Lower leg skin (tissue), 4 donors: Measurements from ENCODE around the gene FNDC3A. TPM values are rescaled to one million over a fixed set of nuclear protein-coding genes. Genes with fewer than 3 reads are reported as not detected.

Experiments
- DNase-seq, 2 donors: peaks; one replicate each; pipeline ENCODE4 v3.0.0-alpha.2; 2019; ENCODE audit warnings: low spot score in 2 of 2
- H3K4me3 ChIP-seq: fragments of 200-600 bp; sonication (generic); 2 replicates; pipeline ENCODE4 v1.5.1; 2017; ENCODE audit warnings: mild to moderate bottlenecking, low read depth; ENCODE audit not compliant: poor library complexity, severe bottlenecking
- POLR2A ChIP-seq, 2 donors: fragments of 450-650 bp; IDR thresholded peaks; one replicate each; pipeline ENCODE4 v1.6.1; 2016 to 2017; ENCODE audit warnings: antibody characterized with exemption in 2 of 2, mild to moderate bottlenecking in 1 of 2, moderate library complexity in 1 of 2
- WGBS, 2 donors: methylation state at CpG; one replicate each; pipeline ENCODE4 v1.1.5; 2018; 5-methylcytosine and 5-hydroxymethylcytosine counted together
- intact Hi-C: fragments of 100-400 bp; cut with DNase I; formaldehyde crosslinking; loops from one replicate; pipeline ENCODE4 v1.15.0; 2023; ENCODE audit warnings: low total_unique reads
- total RNA-seq, 4 donors: library from RNA; depleted of rRNA; stranded (reverse); fragments of >200 nt; gene quantifications; one replicate each; pipeline ENCODE4 v1.1.0, GENCODE V29; 2016
- TF ChIP-seq, protein P1 (sequence below), 3 donors: fragments of 450-650 bp; IDR thresholded peaks; one replicate each; pipeline ENCODE4 v1.5.1; 2016; ENCODE audit warnings: antibody characterized with exemption in 3 of 3, mild to moderate bottlenecking in 3 of 3, moderate library complexity in 2 of 3

FNDC3A gene
- total RNA-seq, 4 donors from 2014 or later, result 11.4 to 25.5 (median 15.5) TPM

DNA sequence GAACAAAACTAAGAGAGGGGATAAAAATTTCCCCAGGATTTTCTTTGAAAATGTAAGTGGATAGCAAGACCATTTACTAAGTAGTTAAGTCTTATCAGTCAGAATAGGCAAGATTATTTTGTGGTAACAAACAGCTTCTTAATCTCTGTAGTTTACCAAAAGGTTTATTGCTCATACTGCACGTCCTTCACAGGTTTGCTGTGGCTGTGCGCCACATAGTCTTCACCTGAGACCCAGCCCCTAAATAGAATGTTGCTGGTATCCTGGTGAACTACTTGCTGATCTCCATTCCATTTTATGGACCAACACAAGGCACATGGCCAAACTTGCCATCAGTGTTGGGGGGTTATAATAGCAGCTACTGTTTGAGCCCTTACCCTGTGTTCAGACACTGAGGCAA, 44.6 kb downstream of the FNDC3A start:
- TF ChIP-seq, protein P1, sequence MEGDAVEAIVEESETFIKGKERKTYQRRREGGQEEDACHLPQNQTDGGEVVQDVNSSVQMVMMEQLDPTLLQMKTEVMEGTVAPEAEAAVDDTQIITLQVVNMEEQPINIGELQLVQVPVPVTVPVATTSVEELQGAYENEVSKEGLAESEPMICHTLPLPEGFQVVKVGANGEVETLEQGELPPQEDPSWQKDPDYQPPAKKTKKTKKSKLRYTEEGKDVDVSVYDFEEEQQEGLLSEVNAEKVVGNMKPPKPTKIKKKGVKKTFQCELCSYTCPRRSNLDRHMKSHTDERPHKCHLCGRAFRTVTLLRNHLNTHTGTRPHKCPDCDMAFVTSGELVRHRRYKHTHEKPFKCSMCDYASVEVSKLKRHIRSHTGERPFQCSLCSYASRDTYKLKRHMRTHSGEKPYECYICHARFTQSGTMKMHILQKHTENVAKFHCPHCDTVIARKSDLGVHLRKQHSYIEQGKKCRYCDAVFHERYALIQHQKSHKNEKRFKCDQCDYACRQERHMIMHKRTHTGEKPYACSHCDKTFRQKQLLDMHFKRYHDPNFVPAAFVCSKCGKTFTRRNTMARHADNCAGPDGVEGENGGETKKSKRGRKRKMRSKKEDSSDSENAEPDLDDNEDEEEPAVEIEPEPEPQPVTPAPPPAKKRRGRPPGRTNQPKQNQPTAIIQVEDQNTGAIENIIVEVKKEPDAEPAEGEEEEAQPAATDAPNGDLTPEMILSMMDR (IDR thresholded peaks at IDR 0.05), result no peak
- 93 to 95% methylated on average over 2 of the region's 2 CpGs for WGBS, 2 donors
- intact Hi-C loops, result no loop called here
- no peak for DNase-seq
- H3K4me3 ChIP-seq, result no peak overlapping the region

DNA sequence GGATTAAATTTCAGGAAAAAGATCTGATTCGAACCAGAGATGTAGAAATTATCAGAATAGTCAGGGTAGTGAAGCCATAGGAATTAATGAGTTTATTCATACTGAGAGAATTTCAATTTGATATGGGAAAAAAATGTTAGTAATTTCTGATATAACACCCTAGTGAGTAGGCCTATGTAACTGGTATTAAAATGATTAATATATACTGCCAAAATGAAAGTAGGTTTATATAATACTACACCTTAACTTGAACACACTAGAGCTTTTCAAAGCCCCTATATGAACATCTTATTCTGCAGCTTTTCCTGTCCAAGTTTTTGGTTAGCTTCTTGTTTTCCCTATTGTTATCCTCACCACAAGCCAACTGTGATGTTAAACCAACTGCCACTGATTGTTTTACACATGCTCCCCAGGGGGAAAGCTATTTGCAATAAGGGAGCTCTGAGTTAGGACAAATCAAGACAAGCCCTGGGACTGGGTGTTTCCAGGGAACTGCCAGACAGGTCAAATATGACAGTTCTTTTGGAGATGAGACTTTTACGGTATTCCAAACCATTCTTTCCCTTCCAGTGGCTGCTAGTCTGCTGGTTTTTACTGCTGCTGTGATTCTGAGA, 45.3 kb downstream of the FNDC3A start:
- TF ChIP-seq, protein P1 (IDR thresholded peaks at IDR 0.05), result no peak
- no peak for TF ChIP-seq POLR2A (IDR thresholded peaks at IDR 0.05)
- DNase-seq, result no peak
- WGBS, 2 donors, result 76 to 83% methylated on average over 2 of the region's 2 CpGs
- intact Hi-C loops, result no loop called here
- H3K4me3 ChIP-seq, result no peak overlapping the region

DNA sequence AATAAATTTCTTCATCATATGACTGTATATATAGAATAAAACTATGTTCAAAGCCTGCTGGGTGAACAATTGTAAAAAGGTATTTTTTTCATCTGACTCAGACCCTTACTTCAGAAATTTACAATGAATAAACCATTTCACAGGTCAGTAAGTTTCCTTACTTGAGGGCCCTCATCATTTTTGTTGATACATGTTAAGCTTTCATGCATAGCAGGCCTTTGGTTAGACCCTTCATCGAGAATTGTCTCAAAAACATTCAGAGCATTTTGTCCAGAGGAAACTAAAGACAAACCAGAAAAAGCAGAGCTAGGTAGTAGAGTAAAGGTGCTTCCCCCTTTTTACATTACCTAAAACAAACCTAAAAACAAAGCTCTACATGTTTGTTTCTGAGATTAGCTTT, 46.2 kb downstream of the FNDC3A start:
- WGBS, 2 donors, result 96 to 97% methylated on average over 1 of the region's 1 CpG
- intact Hi-C loops, result no loop called here
- H3K4me3 ChIP-seq, result no peak overlapping the region
- TF ChIP-seq, protein P1 (IDR thresholded peaks at IDR 0.05), result no peak
- TF ChIP-seq POLR2A (IDR thresholded peaks at IDR 0.05), result no peak
- no peak for DNase-seq

GRCh38 chr13:49022472-49023144, 46.9 kb downstream of the FNDC3A start:
- intact Hi-C loops, result no loop called here
- no peak overlapping the region for H3K4me3 ChIP-seq
- 82 to 87% methylated on average over 2 of the region's 2 CpGs for WGBS, 2 donors
- TF ChIP-seq, protein P1 (IDR thresholded peaks at IDR 0.05), result no peak
- no peak for TF ChIP-seq POLR2A (IDR thresholded peaks at IDR 0.05)
- DNase-seq, result no peak

DNA sequence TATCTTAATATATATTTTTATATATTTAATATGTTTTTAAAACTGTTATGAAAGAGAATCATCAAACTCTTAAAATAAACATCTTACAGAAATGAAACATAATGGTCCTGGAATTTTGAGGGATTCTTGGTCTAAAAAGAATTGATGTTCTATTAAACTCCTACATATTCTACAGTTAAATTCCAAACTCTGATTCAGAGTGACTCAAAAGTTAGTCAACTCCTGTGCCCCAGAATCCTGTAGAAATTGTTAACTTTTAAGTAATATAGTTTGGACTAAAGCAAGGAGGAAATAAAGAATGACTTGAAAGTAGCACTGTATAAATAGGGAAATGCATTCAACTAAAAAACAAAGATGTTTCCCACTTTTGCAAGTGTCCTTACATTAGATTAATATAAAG, 47.7 kb downstream of the FNDC3A start:
- TF ChIP-seq, protein P1 (IDR thresholded peaks at IDR 0.05), result no peak
- no peak for TF ChIP-seq POLR2A (IDR thresholded peaks at IDR 0.05)
- intact Hi-C loops, result no loop called here
- no peak for DNase-seq
- H3K4me3 ChIP-seq, result no peak overlapping the region

GRCh38 chr13:49026851-49027250, 51.1 kb downstream of the FNDC3A start:
- intact Hi-C loops, result no loop called here
- no peak overlapping the region for H3K4me3 ChIP-seq
- no peak for TF ChIP-seq POLR2A (IDR thresholded peaks at IDR 0.05)
- TF ChIP-seq, protein P1 (IDR thresholded peaks at IDR 0.05), result no peak
- 0 to 95% methylated on average over 1 of the region's 1 CpG for WGBS, 2 donors
- no peak for DNase-seq
